Measurements from ENCODE around the gene LEP. TPM values are rescaled to one million over a fixed set of nuclear protein-coding genes. Genes with fewer than 3 reads are reported as not detected.

Gene LEP
- total RNA-seq, 1 experiment from 2014 or later: not detected

DNA sequence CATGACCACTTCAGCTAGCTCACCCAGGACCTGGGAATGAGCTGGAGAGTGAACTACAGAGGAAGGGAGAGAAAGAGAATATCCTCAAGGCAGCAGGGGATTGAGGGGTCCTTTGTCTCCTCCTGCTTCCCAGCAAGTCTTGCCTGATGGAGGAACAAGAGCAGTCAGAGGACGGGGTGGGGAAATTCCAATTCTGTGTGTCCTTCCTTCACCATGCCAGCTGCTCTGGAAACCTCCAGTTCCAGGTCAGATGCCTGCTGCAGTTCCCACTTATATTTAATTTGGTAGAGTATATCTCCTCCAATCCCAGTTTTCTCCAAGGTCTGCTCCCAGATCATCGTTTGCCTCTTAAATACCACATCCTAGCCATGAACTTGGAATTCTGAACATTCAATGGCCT is 21.4 kb upstream of the LEP start:
- POLR2A ChIA-PET: no interaction called here
- TF ChIP-seq, protein P1, sequence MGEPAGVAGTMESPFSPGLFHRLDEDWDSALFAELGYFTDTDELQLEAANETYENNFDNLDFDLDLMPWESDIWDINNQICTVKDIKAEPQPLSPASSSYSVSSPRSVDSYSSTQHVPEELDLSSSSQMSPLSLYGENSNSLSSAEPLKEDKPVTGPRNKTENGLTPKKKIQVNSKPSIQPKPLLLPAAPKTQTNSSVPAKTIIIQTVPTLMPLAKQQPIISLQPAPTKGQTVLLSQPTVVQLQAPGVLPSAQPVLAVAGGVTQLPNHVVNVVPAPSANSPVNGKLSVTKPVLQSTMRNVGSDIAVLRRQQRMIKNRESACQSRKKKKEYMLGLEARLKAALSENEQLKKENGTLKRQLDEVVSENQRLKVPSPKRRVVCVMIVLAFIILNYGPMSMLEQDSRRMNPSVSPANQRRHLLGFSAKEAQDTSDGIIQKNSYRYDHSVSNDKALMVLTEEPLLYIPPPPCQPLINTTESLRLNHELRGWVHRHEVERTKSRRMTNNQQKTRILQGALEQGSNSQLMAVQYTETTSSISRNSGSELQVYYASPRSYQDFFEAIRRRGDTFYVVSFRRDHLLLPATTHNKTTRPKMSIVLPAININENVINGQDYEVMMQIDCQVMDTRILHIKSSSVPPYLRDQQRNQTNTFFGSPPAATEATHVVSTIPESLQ (CRISPR knock-in tag; IDR thresholded peaks at IDR 0.05): no peak
- TF ChIP-seq NR2C2 (CRISPR knock-in tag; IDR thresholded peaks at IDR 0.05) (no peak), ESRRA (CRISPR knock-in tag; IDR thresholded peaks at IDR 0.05; ENCODE audit: borderline replicate concordance) (no peak), NFYB (CRISPR knock-in tag; conservative IDR thresholded peaks at IDR 0.05; ENCODE audit: low read depth) (no peak), NR1H2 (CRISPR knock-in tag; IDR thresholded peaks at IDR 0.05) (no peak), ELF4 (CRISPR knock-in tag; IDR thresholded peaks at IDR 0.05; ENCODE audit: low read depth) (no peak), RORB (CRISPR knock-in tag; IDR thresholded peaks at IDR 0.05) (no peak), CREM (CRISPR knock-in tag; IDR thresholded peaks at IDR 0.05) (no peak), SMAD4 (CRISPR knock-in tag; IDR thresholded peaks at IDR 0.05) (no peak), KAT7 (CRISPR knock-in tag; IDR thresholded peaks at IDR 0.05; ENCODE audit: borderline replicate concordance) (no peak), TCF7 (CRISPR knock-in tag; IDR thresholded peaks at IDR 0.05; ENCODE audit: low read depth) (no peak), MYBL2 (CRISPR knock-in tag; IDR thresholded peaks at IDR 0.05) (no peak), ZNF416 (CRISPR knock-in tag; IDR thresholded peaks at IDR 0.05) (no peak)
- TF ChIP-seq, protein P2, sequence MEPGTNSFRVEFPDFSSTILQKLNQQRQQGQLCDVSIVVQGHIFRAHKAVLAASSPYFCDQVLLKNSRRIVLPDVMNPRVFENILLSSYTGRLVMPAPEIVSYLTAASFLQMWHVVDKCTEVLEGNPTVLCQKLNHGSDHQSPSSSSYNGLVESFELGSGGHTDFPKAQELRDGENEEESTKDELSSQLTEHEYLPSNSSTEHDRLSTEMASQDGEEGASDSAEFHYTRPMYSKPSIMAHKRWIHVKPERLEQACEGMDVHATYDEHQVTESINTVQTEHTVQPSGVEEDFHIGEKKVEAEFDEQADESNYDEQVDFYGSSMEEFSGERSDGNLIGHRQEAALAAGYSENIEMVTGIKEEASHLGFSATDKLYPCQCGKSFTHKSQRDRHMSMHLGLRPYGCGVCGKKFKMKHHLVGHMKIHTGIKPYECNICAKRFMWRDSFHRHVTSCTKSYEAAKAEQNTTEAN (CRISPR knock-in tag; IDR thresholded peaks at IDR 0.05): no peak
- TF ChIP-seq, protein P3, sequence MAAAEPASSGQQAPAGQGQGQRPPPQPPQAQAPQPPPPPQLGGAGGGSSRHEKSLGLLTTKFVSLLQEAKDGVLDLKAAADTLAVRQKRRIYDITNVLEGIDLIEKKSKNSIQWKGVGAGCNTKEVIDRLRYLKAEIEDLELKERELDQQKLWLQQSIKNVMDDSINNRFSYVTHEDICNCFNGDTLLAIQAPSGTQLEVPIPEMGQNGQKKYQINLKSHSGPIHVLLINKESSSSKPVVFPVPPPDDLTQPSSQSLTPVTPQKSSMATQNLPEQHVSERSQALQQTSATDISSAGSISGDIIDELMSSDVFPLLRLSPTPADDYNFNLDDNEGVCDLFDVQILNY (CRISPR knock-in tag; IDR thresholded peaks at IDR 0.05): no peak
- TF ChIP-seq, protein P4, sequence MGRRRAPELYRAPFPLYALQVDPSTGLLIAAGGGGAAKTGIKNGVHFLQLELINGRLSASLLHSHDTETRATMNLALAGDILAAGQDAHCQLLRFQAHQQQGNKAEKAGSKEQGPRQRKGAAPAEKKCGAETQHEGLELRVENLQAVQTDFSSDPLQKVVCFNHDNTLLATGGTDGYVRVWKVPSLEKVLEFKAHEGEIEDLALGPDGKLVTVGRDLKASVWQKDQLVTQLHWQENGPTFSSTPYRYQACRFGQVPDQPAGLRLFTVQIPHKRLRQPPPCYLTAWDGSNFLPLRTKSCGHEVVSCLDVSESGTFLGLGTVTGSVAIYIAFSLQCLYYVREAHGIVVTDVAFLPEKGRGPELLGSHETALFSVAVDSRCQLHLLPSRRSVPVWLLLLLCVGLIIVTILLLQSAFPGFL (CRISPR knock-in tag; IDR thresholded peaks at IDR 0.05; ENCODE audit: borderline replicate concordance): no peak
- TF ChIP-seq, protein P5, sequence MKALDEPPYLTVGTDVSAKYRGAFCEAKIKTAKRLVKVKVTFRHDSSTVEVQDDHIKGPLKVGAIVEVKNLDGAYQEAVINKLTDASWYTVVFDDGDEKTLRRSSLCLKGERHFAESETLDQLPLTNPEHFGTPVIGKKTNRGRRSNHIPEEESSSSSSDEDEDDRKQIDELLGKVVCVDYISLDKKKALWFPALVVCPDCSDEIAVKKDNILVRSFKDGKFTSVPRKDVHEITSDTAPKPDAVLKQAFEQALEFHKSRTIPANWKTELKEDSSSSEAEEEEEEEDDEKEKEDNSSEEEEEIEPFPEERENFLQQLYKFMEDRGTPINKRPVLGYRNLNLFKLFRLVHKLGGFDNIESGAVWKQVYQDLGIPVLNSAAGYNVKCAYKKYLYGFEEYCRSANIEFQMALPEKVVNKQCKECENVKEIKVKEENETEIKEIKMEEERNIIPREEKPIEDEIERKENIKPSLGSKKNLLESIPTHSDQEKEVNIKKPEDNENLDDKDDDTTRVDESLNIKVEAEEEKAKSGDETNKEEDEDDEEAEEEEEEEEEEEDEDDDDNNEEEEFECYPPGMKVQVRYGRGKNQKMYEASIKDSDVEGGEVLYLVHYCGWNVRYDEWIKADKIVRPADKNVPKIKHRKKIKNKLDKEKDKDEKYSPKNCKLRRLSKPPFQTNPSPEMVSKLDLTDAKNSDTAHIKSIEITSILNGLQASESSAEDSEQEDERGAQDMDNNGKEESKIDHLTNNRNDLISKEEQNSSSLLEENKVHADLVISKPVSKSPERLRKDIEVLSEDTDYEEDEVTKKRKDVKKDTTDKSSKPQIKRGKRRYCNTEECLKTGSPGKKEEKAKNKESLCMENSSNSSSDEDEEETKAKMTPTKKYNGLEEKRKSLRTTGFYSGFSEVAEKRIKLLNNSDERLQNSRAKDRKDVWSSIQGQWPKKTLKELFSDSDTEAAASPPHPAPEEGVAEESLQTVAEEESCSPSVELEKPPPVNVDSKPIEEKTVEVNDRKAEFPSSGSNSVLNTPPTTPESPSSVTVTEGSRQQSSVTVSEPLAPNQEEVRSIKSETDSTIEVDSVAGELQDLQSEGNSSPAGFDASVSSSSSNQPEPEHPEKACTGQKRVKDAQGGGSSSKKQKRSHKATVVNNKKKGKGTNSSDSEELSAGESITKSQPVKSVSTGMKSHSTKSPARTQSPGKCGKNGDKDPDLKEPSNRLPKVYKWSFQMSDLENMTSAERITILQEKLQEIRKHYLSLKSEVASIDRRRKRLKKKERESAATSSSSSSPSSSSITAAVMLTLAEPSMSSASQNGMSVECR (CRISPR knock-in tag; IDR thresholded peaks at IDR 0.05; ENCODE audit: borderline replicate concordance): no peak
- H3K27ac Mint-ChIP-seq: no peak overlapping the region
- CTCF ChIA-PET: interaction anchor here (1.3 to 2.7 kb wide), 3 partner anchors 8 to 16 kb away, joined by 3 to 10 read pairs (median 4); no protein-coding TSS in a partner anchor
- 0 out of 2 replicates have a peak, but pooled peaks cover 3% of the 10 kb centered on the region for H3K9me3 Mint-ChIP-seq
- H3K27me3 Mint-ChIP-seq (ENCODE audit: low read depth): peaks cover 46% of the 10 kb centered on the region
- H3K4me1 Mint-ChIP-seq: peaks cover 8% of the 10 kb centered on the region
- DNase-seq (ENCODE audit: low spot score): no peak
- H3K36me3 Mint-ChIP-seq: no peaks in the 10 kb centered on the region
- no peak for ATAC-seq
- H3K4me3 Mint-ChIP-seq: no peak overlapping the region

All from WTC11 (cell line).